Neural crest cell (in vitro differentiated cells): ENCODE results near the gene CD40. TPM values are rescaled to one million over a fixed set of nuclear protein-coding genes. Genes with fewer than 3 reads are reported as not detected.

Experiments
- DNase-seq: peaks from one replicate; pipeline ENCODE4 v3.0.0; 2021; ENCODE audit warnings: low read depth, mixed read lengths, low spot score
- H3K27ac Mint-ChIP-seq: one replicate; pipeline ENCODE4 v1.8.0; 2021; ENCODE audit warnings: mild to moderate bottlenecking, mixed read lengths; ENCODE audit not compliant: unreplicated experiment
- H3K27me3 Mint-ChIP-seq: 2 replicates; pipeline ENCODE4 v1.8.0; 2021; ENCODE audit warnings: low read depth, mild to moderate bottlenecking, mixed read lengths
- H3K36me3 Mint-ChIP-seq: 2 replicates; pipeline ENCODE4 v1.8.0; 2021; ENCODE audit warnings: low read depth, mild to moderate bottlenecking, mixed read lengths
- H3K4me1 Mint-ChIP-seq: 2 replicates; pipeline ENCODE4 v1.8.0; 2021; ENCODE audit warnings: mixed read lengths
- H3K4me3 Mint-ChIP-seq: one replicate; pipeline ENCODE4 v1.8.0; 2021; ENCODE audit warnings: mild to moderate bottlenecking, mixed read lengths
- H3K9me3 Mint-ChIP-seq: 2 replicates; pipeline ENCODE4 v1.8.0; 2021; ENCODE audit warnings: mixed read lengths
- CTCF ChIP-seq: fragments of 200-600 bp; sonication (generic); conservative IDR thresholded peaks from 2 replicates; pipeline ENCODE4 v1.5.0; 2021; ENCODE audit warnings: antibody characterized with exemption, mild to moderate bottlenecking
- total RNA-seq: library from RNA; stranded (reverse); gene quantifications from 2 replicates; pipeline ENCODE4 v1.2.1, GENCODE V29; 2021

Gene CD40
- total RNA-seq, 1 donor from 2014 or later: 4.8 TPM

GRCh38 chr20:46083101-46083500, 35.0 kb upstream of the CD40 start:
- Mint-ChIP-seq H3K4me3 (no peak overlapping the region), H3K27ac (no peak overlapping the region), H3K36me3 (no peaks in the 10 kb centered on the region), H3K27me3 (no peaks in the 10 kb centered on the region), H3K4me1 (peaks cover 54% of the 10 kb centered on the region), H3K9me3 (no peaks in the 10 kb centered on the region)
- no peak for DNase-seq
- no peak for TF ChIP-seq CTCF

- H3K9me3 Mint-ChIP-seq: no peaks in the 10 kb centered on the region
- H3K27me3 Mint-ChIP-seq: no peaks in the 10 kb centered on the region
- no peak for TF ChIP-seq CTCF
- no peak overlapping the region for H3K27ac Mint-ChIP-seq
- no peaks in the 10 kb centered on the region for H3K36me3 Mint-ChIP-seq
- DNase-seq: no peak
- H3K4me3 Mint-ChIP-seq: no peak overlapping the region
- peaks cover 54% of the 10 kb centered on the region for H3K4me1 Mint-ChIP-seq
These were observed 34.5 kb upstream of the CD40 start for GRCh38 chr20:46083531-46084061.

- Mint-ChIP-seq H3K27me3 (no peaks in the 10 kb centered on the region), H3K4me1 (peaks cover 45% of the 10 kb centered on the region), H3K9me3 (no peaks in the 10 kb centered on the region), H3K27ac (no peak overlapping the region), H3K36me3 (no peaks in the 10 kb centered on the region), H3K4me3 (peak overlapping the region; percentile 50)
- DNase-seq: no peak
- no peak for TF ChIP-seq CTCF
These were observed 33.3 kb upstream of the CD40 start for GRCh38 chr20:46084805-46085178.

GRCh38 chr20:46085179-46085851, 32.8 kb upstream of the CD40 start:
- no peak for TF ChIP-seq CTCF
- H3K27ac Mint-ChIP-seq: no peak overlapping the region
- H3K9me3 Mint-ChIP-seq: no peaks in the 10 kb centered on the region
- H3K4me3 Mint-ChIP-seq: peak overlapping the region; percentile 61
- no peak for DNase-seq
- no peaks in the 10 kb centered on the region for H3K27me3 Mint-ChIP-seq
- peaks cover 45% of the 10 kb centered on the region for H3K4me1 Mint-ChIP-seq
- H3K36me3 Mint-ChIP-seq: no peaks in the 10 kb centered on the region

GRCh38 chr20:46087161-46087560, 31.0 kb upstream of the CD40 start:
- Mint-ChIP-seq H3K36me3 (no peaks in the 10 kb centered on the region), H3K4me3 (peak overlapping the region; percentile 92), H3K4me1 (peaks cover 50% of the 10 kb centered on the region), H3K27ac (no peak overlapping the region), H3K27me3 (no peaks in the 10 kb centered on the region), H3K9me3 (no peaks in the 10 kb centered on the region)
- DNase-seq: no peak
- peak; percentile 58 for TF ChIP-seq CTCF
